ENCODE measurements around the gene SERPINA4. TPM values are rescaled to one million over a fixed set of nuclear protein-coding genes. Genes with fewer than 3 reads are reported as not detected.

Gene SERPINA4
- total and polyA plus RNA-seq, 2 of the 13 experiments (the other 11 are each of a cell fraction or from before 2014, with no cell fraction given): 39.1 to 57.8 TPM

- TF ChIP-seq ZFP62 (CRISPR knock-in tag; IDR thresholded peaks at IDR 0.05): no peak
- TF ChIP-seq, protein P1, sequence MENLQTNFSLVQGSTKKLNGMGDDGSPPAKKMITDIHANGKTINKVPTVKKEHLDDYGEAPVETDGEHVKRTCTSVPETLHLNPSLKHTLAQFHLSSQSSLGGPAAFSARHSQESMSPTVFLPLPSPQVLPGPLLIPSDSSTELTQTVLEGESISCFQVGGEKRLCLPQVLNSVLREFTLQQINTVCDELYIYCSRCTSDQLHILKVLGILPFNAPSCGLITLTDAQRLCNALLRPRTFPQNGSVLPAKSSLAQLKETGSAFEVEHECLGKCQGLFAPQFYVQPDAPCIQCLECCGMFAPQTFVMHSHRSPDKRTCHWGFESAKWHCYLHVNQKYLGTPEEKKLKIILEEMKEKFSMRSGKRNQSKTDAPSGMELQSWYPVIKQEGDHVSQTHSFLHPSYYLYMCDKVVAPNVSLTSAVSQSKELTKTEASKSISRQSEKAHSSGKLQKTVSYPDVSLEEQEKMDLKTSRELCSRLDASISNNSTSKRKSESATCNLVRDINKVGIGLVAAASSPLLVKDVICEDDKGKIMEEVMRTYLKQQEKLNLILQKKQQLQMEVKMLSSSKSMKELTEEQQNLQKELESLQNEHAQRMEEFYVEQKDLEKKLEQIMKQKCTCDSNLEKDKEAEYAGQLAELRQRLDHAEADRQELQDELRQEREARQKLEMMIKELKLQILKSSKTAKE (CRISPR knock-in tag; IDR thresholded peaks at IDR 0.05; ENCODE audit: borderline replicate concordance): peak; percentile 80; the same call in 1 of the 2 replicates
- no peak for TF ChIP-seq JARID2 (CRISPR knock-in tag; IDR thresholded peaks at IDR 0.05; ENCODE audit: insufficient replicate concordance)
- no peak; the same call in 1 of the 2 replicates for TF ChIP-seq HMG20B (CRISPR knock-in tag; conservative IDR thresholded peaks at IDR 0.05)
- TF ChIP-seq ZNF839 (CRISPR knock-in tag; IDR thresholded peaks at IDR 0.05; ENCODE audit: borderline replicate concordance): no peak
- TF ChIP-seq ARNTL (CRISPR knock-in tag; IDR thresholded peaks at IDR 0.05): peak; percentile 47; the same call in 1 of the 2 replicates
- TF ChIP-seq ZNF788 (CRISPR knock-in tag; IDR thresholded peaks at IDR 0.05; ENCODE audit: borderline replicate concordance): peak; percentile 73; the same call in 1 of the 2 replicates
- peak; percentile 65 for TF ChIP-seq ZNF343 (CRISPR knock-in tag; IDR thresholded peaks at IDR 0.05)
- TF ChIP-seq CEBPG (CRISPR knock-in tag; IDR thresholded peaks at IDR 0.05): peak; percentile 40; the same call in 1 of the 2 replicates
- TF ChIP-seq HIVEP1 (CRISPR knock-in tag; IDR thresholded peaks at IDR 0.05): peak; percentile 55; the same call in 1 of the 2 replicates
- peak; percentile 97 for TF ChIP-seq NR2F2 (IDR thresholded peaks at IDR 0.05; ENCODE audit: borderline replicate concordance, low read depth)
- TF ChIP-seq NR2F6 (IDR thresholded peaks at IDR 0.05): peak; percentile 97
- TF ChIP-seq NR2F6 (CRISPR knock-in tag; IDR thresholded peaks at IDR 0.05): peak; percentile 98
- TF ChIP-seq ERF (CRISPR knock-in tag; IDR thresholded peaks at IDR 0.05): peak; percentile 71
- TF ChIP-seq GATA4 (IDR thresholded peaks at IDR 0.05; ENCODE audit: borderline replicate concordance, low read depth): peak; percentile 95
- peak; percentile 97 for TF ChIP-seq TFE3 (CRISPR knock-in tag; IDR thresholded peaks at IDR 0.05)
- TF ChIP-seq, protein P2, sequence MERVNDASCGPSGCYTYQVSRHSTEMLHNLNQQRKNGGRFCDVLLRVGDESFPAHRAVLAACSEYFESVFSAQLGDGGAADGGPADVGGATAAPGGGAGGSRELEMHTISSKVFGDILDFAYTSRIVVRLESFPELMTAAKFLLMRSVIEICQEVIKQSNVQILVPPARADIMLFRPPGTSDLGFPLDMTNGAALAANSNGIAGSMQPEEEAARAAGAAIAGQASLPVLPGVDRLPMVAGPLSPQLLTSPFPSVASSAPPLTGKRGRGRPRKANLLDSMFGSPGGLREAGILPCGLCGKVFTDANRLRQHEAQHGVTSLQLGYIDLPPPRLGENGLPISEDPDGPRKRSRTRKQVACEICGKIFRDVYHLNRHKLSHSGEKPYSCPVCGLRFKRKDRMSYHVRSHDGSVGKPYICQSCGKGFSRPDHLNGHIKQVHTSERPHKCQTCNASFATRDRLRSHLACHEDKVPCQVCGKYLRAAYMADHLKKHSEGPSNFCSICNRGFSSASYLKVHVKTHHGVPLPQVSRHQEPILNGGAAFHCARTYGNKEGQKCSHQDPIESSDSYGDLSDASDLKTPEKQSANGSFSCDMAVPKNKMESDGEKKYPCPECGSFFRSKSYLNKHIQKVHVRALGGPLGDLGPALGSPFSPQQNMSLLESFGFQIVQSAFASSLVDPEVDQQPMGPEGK (CRISPR knock-in tag; IDR thresholded peaks at IDR 0.05): peak; percentile 52; the same call in 1 of the 2 replicates
- peak; percentile 36; the same call in 1 of the 2 replicates for TF ChIP-seq ZSCAN9 (CRISPR knock-in tag; IDR thresholded peaks at IDR 0.05; ENCODE audit: borderline replicate concordance)
- 0 out of 2 replicates have a peak, but pooled peaks have one; percentile 13 for TF ChIP-seq ZIK1 (CRISPR knock-in tag; IDR thresholded peaks at IDR 0.05; ENCODE audit: borderline replicate concordance, low read depth)
- TF ChIP-seq ZBTB7A (CRISPR knock-in tag; IDR thresholded peaks at IDR 0.05): peak; percentile 33; the same call in 1 of the 2 replicates
- TF ChIP-seq HNRNPK (IDR thresholded peaks at IDR 0.05; ENCODE audit: low read depth, low read length, poor library complexity, severe bottlenecking): no peak
- TF ChIP-seq ZFP90 (CRISPR knock-in tag; IDR thresholded peaks at IDR 0.05; ENCODE audit: borderline replicate concordance): 0 out of 2 replicates have a peak, but pooled peaks have one; percentile 47
- peak; percentile 66 for TF ChIP-seq TEAD3 (CRISPR knock-in tag; optimal IDR thresholded peaks at IDR 0.05; ENCODE audit: borderline replicate concordance)
- no peak; the same call in 1 of the 2 replicates for TF ChIP-seq SIX4 (CRISPR knock-in tag; IDR thresholded peaks at IDR 0.05)
- TF ChIP-seq SMYD3 (CRISPR knock-in tag; IDR thresholded peaks at IDR 0.05): no peak
- TF ChIP-seq ZFP1 (CRISPR knock-in tag; IDR thresholded peaks at IDR 0.05): peak; percentile 68; the same call in 1 of the 2 replicates
- TF ChIP-seq HDAC2 (CRISPR knock-in tag; IDR thresholded peaks at IDR 0.05): peak; percentile 90
- 0 out of 2 replicates have a peak, but pooled peaks have one; percentile 48 for TF ChIP-seq JUN (CRISPR knock-in tag; IDR thresholded peaks at IDR 0.05)
Observed at GRCh38 chr14:94522115-94522724, 39.0 kb upstream of the SERPINA4 start (continued).

Measured in HepG2 (cell line).